GM21737 (cell line): ENCODE measurements around the gene CEACAM18.
"Not testable (repeated sequence)": the region's sequence is repeated elsewhere in the genome, so short reads cannot be mapped to it uniquely, and the experiment has no call there.

ENCODE experiments used
- ATAC-seq: cut with Tn5 transposase; IDR thresholded peaks from one replicate; pipeline ENCODE4 v1.9.1; 2021; ENCODE audit warnings: mild to moderate bottlenecking, moderate library complexity; ENCODE audit not compliant: unreplicated experiment

CEACAM18 gene

DNA sequence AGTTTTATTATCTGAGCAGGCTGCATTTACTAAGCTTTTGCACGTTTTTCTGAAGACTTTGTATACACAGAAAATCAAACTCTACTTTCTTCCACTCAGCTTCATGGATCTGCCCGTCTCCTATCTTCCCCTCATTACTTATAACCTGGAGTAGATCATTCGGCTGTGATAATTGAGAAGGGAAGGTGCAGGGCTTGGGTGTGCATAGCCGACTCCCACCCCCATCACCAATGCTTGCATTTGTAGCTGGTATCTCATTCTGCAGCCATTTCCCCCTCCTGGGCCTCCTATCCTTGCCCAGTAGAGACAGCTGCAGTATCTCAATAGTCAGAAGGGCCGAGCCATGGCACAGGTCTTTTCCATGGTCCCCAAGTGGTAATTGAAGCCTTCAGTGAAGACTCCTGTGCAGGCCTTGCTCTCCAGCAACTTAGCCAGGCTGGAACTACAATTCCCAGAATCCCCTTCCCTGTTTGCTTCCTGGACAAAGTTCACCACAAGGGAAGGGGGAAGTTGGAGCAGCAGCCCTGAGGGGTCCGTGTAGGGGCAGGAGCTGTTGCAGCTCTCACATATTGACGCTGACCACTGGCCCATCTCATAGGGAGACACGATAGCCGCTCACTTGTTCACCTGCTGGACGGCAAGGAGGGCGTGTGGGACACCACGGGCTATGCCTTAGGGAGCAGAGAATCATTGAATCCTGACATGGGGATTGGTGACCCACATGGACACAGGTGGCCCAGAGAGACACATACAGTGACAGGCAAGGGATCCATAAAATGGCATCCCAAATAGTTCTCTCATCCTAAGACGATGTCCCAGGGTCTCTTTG, 18.0 kb upstream of the CEACAM18 start:
- ATAC-seq = no peak

DNA sequence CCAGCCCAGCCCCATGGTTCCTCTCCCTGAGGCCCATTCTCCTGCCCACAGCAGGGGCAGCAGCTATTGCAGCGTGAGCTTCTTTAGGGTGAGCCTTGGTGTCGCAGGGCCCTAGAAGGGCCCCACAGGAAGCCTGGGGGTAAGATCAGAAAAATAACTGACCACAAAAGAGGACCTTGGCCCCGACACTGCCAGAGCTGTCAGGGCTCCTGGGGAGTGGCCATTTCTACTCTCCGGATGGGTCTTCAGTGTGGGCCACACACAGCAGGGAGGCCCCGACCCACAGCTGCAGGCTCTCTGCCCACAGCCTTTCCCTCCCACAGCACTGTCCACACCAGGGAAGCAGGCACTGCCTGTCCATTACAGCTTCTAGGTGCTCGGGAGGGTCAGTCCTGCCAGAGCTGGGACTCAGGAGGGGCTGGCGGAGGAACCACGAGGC, 16.6 kb upstream of the CEACAM18 start:
- no peak for ATAC-seq

DNA sequence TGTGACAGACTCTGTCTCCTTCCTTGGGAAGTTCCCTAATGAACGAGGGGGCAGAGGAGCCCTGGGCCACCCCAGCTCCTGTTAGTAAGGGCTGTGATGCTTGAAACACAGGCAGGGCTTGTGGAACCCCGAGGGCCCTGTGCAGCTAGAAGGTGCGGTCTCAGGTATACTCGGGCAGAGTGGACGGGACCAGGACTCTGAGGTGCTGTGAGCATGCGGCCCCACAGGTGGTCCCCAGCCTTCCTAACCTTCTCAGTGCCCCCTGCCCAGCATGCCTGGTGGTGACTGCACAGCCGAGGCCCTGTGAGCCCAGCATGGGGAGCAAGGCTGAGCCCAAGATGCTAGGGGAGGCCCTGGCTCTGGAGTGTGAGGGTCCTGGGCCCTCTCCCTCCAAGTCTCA, 16.1 kb upstream of the CEACAM18 start:
- no peak for ATAC-seq

DNA sequence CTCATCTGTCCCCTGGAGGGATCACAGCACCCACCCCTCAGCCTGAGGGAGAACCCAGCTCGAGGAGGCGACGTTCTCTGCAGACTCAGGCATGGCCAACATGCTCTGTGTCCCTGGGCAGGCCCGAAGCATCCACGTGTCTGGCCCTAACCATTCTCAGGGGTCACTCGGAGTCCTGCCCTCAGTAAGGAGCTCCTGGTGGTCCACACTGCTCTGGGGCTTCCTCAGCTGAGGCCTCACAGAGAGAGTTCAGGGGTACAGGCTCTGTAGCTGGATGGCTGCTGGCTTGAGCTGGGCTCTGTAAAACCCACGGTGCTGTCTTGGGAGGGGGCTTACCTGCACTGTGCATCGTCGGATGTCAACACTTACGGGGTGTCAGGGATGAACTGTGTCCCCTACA, 15.7 kb upstream of the CEACAM18 start:
- no peak for ATAC-seq

DNA sequence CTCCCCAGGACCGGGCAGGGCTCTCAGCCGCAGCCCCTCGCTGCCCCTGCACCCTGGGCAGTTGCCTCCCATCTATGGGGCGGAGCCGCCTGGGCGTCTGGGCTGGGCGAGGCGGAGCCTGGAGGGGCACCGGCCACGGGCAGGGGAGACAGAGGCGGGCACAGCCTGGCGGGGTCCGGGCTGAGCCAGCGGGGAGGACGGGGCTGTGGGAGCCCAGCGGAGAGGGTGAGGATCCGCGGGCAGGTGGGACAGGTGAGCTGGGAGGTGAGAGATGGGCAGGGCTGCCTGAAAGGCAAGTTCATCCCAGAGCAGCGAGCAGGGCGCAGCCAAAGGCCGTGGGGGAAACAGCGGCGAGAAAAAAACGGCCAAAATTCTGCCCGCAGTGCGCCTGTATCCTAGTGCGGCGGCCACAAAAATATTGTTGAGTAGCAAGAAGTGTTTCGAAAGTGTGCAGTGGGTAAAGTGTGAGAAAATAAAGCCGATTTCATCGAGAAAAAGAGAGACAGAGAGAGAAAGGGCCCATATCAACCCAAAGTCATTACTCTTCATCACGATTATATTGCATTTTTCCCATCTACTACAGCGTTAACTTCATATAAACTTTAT, 14.3 kb upstream of the CEACAM18 start:
- not testable (repeated sequence) for ATAC-seq

DNA sequence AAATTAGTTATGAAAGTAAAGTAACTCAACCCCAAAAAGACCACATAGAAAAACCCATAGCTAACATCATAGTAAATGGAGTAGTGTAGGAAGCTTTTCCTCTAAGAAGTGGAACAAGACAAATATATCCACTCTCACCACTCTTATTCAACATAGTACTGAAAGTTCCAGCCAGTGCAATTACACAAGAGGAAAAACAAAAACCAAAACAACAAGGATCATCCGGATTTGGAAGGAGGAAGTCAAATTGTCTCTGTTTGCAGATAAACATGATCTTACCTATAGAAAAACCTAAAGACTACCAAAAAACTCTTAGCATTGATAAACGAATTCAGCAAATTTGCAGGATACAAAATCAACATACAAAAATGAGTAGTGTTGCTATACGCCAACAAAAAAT, 11.6 kb upstream of the CEACAM18 start:
- ATAC-seq = no peak

DNA sequence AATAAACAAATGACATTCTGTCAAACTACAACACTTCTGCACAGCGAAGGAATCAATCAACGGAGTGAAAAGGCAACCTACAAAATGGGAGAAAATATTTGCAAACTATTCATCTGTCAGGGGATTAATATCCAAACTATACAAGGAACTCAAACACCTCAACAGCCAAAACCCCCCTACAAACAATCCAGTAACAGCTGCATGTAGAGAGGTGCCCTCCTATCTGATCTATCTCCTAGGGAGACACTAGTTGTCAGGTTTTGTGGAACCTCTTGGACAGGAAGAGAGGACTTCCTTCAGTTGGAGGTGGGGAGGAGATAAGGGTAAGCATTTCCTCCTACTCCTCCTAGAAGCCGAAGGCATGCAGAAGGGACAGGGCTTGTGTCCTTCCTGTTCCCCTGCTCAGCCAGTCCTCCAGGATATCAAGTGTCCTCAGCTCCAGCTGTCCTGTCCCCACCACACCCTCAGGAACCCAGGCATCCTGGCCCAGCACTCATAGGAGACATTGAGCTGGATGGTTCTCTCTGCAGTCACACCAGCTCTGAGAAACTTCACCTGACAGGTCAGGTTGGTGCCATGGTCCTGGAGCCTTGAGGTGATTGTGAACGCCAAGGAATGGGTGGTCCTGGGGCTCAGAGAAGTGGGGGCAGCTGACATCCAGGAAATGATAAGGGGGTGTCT, 10.3 kb upstream of the CEACAM18 start:
- ATAC-seq = no peak

DNA sequence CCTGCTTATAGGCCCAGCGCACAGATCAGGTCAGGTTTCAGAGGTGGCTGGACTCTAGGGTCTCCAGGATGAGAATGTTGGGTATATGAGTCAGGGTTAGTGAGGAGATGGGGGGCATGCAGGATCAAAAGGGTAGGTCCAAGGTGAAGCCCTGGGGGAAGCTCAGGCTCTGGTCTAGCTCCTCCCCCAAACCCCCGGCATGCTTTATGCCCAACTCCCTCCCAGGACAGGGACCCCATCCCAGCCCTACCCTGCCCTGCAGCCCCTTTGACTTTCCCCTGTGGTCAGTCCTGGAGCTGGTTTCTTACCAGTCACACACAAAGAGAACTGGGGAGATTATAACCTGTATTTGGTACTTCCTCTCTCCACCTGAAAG, 9.8 kb upstream of the CEACAM18 start:
- no peak for ATAC-seq

DNA sequence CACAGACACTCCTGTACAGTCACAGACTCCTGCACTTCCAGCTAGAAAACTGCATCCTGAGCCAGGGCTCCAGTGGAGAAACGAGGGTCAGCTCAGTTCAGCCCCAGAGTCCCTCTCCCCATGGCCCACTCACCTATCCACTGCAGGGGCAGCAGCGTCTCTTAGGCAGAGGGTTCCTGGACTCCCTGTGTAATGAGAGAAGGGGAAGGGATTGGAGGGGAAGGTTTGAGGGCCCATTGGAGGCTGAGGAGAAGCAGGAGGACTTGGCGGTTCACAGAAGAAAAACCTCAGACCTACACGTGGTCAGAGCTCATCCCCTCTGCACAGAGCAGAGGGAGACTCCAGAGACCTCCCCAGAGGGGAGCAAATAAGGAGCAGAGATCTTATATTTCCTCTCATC, 9.2 kb upstream of the CEACAM18 start:
- no peak for ATAC-seq

DNA sequence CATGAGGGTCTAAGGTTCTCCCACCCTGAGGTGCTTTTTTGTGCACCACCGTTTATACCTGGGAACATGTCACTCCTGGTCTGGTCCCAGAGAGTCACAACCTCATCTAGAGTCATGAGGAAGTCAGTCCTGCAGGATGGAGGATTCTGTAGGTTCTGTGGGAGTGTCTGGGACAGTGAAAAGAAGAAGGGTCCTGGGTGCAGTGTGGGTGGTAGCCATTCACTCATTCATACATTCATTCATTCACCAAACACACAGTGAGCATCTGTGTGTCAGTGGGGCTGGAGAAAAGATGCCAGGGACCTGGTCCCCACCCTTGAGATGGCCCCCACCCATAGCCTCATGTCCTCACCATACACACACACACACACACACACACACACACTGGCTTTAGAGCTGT, 8.7 kb upstream of the CEACAM18 start:
- ATAC-seq = no peak

DNA sequence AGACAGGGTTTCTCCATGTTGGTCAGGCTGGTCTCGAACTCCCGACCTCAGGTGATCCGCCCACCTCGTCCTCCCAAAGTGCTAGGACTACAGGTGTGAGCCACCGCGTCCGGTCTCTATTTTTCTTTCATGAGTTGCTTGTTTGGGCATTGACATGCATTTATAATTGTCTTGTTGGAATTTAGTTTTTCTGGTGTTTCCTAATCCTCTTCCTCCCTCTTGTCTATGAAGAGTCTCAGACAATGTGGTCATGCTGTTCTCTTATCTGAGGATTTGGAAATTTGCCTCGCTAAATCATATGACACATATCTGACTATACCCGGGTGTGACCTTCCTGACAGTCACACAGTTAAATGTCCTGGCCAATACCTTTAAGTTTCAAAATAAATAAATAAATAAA, 7.4 kb upstream of the CEACAM18 start:
- ATAC-seq = no peak

DNA sequence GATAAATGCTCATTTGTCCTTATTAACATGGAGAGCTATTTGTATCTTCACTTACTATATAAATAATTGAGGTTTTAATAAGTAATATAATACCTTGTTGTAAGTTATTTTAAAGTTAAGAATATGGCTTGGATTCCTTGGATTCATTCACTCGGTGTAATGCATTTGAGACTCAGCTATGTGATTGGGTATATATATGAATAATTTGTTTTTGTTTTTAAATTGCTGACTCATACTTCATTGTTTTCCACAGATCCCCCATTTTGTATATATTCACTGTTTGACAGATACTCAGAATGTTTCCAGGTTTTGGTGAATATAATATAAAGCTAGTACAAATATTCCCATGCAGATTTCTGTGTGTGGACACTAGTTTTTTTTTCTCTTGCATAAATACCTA, 6.8 kb upstream of the CEACAM18 start:
- ATAC-seq = no peak

DNA sequence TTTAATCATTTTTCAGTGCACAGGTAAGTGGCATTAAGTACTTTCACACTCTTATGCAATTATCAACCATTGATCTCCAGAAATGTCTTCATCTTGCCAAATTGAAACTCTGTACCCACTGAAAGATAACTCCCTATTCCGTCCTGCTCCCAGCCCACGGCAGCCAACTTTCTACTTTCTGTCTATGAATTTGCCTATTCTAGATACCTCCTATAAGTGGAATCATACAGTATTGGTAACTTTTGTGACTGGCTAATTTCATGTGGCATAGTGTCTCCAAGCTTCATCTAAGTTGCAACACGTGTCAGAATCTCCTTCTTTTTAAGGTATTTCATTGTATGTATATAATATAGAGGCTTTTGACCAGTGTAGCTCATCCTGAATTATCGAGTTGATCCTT, 5.7 kb upstream of the CEACAM18 start:
- no peak for ATAC-seq

DNA sequence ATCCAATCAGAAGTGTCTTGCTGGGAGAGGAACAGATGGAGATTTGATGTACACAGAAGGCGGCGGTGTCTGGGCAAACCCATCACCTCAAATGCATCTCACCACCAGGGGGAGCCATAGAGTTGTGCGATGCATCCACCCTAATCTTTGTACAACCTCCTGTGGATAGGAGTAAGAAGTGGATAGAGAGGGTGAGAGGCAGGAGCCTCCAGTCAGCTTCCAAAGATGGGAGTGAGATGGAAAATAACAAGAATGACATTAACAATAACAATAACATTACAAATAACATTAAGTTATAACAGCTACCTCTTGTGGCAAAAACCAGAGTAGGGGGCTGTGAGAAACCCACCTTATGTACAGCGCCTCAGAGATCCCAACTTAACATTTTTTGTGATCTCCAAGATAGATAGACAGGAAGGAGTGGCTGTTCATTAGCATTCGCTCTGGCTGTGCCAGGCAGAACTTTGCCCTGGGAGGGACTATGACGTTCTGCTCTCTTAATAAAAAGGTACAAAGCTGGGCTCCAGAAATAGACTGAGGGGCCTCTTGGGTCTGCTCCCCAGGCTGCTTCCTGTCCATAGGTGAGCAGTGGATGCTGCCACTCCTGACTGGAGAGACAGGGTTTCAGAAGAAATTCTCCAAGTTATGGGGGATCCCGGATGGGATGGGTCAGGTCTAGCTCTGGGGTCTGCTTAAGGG, 5.2 kb upstream of the CEACAM18 start:
- no peak for ATAC-seq

DNA sequence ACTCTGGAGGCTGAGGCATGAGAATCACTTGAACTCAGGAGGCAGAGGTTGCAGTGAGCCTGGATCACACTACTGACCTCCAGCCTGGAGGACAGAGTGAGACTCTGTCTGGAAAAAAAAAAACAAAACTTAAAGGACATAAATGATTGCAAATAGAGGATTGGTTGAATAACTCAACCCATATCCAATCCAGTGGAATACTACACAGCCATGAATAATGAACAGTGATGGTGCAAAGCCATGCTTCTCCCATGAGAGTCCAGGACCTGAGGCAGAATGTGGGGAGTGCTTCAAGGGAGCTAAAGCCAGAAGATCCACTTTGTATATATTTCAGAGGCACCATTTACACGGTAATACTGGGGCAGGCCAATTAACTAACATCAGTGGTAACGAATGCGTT, 2.2 kb upstream of the CEACAM18 start:
- no peak for ATAC-seq

DNA sequence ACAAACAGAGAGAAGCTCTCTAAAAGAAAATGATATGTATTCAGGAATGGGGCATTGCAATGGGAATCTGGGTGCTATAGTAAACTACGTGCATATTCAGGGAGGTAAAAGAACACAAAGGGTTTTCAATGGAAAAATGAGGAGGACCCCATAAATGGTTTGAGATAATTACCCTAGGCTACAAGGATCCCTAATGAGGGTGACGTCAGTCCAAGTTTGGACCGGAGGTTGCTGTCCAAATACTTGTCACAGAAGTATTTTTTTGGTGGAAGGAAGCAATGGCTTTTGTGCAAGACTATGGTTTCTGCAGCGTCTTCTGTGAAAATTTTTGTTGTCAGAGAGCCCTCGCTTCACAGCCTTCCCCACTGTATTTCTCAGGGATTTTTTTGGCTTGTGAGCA, 995 bp upstream of the CEACAM18 start:
- ATAC-seq = no peak

DNA sequence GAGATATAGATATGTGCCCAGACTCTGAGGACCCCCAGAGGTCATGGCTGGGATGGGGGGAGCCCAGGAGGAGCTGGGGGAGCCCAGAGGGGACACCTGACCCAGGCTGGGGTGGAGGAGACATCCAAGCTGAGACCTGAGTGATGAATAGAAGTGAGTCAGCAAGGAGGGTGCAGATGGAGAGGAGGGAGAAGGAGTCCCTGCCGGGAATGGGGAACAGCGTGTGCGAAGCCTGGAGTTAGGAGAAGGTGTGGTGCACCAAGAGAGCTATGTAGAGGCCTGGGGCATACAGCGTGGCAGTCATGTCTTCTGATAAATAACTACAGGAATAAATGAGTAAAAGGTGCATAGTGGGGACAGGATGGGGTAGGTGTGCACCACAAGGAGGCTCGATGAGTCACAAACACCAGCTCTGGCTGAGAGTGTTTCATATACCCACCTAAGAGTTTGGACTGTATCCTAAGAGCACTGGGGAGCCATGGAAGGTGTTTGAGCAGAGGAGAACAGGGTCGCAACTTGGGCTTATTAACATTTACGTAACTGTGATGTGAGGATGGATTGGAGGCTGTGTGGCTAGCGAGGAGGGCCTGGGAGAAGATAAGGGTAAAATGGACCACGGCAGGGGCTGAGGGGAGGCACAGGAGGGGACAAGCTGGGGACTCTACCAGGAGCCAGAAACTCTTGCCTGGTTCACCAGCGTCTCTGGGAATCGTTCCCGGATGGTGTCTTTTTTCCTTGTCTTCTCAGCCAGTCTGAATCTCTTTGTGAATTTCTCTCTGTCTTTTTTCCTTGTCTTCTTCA, 1.4 kb downstream of the CEACAM18 start:
- no peak for ATAC-seq

DNA sequence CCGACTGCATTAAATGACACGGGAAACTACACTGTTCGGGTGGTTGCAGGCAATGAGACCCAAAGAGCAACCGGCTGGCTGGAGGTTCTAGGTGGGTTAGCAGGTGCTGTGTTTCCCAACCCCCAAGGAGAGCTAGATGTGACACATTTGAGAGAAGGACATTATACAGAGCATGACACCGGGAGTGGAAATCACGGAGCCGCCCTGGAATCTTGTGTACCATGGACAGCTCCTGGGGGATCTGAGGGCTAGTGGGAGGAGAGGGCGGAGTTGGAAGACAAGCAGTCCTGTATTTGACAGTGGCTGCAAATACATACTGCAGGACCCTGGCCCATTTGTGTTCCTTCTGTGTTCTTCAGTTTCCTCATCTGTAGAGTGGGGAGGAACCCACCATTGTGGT, 2.3 kb downstream of the CEACAM18 start:
- no peak for ATAC-seq

DNA sequence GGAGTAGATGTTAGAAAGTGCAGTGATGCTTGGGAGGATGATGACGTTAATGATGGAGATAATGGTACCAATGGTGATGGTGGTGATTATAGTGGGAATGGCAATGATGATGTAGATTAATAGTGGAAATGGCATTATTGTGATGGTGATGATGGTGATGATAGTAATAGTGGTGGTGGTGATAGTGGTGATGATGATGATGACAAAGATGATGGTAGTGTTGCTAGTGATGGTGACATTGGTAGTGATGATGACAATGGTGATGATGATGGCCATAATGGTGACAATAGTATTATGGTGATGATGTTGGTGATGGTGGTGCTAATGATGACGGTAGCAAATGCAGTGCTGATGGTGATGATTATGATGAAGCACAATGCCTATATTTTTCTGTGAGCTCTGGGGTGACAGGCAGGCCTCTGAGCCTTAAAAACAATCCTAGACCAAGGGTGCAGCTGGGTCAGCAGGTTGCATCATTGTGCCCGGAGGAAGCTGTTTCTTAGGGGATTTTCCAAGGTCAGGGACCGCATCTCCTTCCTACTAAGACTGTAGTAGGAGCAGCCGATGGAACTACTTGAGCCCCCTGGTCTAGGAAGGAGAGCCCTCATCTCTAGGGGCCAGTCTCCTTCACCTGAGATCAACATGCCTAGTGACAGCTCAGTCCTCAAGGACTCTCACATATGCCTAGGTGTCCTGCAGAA, 7.8 kb downstream of the CEACAM18 start:
- ATAC-seq = no peak

DNA sequence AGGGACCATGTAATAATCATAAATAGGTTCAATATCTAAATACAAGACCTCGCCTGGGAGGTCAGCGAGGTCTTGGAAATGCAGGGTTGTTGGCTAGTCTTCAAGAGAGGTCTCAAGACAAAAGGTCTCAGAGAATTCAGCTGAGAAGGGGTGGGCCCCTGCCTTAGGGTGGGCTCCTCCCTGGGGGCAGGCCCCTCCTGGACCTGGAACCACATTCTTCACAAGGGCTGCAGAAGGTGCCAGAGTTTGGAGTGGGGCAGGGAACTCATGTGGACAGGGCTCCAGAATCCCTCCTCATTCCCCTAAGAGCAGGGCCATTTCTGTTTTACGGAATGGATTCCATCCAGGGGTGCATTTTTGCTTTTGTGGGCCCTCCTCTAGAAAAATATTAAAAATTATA, 10.2 kb downstream of the CEACAM18 start:
- ATAC-seq = no peak
